HG03354 (cell line): ENCODE results near the gene KRTAP10-9.
"Not testable (repeated sequence)": the region's sequence is repeated elsewhere in the genome, so short reads cannot be mapped to it uniquely, and the experiment has no call there.

Experiments
- ATAC-seq: cut with Tn5 transposase; IDR thresholded peaks from one replicate; pipeline ENCODE4 v1.9.1; 2021; ENCODE audit warnings: mild to moderate bottlenecking; ENCODE audit not compliant: unreplicated experiment, poor library complexity, severe bottlenecking

KRTAP10-9 gene

DNA sequence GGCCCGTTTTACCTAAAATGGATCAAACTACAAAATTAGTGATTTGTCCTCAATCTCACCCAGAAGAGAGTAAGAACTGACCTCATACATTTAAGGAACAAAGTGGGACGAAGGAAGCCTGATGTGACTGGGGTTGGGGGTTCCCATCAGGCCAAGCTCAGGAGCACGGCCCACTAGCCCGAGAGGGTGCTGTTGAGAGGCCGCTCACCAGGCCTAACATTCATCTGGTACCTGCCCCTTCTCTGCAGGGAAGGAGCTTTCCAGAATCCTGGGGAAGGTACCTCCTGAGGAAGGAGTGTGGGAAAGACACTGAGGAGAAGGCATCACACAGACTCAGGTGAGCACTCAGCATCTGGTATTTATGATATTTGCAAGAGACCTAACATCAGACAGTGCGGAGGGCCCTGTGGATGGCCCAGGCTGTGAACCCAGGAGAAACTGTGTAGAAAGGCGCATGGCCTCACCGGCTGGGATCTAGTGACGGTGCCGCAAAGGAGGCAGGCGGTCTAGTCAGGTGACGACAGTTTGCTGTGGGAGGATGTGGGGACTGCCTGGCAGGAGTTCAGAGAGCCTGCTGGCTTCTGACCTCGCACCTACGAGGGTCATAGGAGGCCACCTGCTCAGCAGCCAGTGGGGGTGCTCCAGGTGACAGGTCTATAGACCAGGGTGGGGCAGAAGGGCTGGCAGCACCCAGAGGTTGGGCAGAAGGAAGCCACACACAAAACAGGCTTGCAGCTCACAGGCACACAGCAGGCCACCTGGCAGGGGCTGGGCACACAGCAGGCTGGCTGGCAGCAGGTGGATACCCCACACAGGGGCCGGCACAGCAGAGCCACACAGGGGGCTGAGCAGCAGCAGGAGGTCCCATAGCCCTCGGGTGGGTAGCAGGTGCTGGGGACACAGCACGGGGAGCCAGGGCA lies 27.0 kb downstream of the KRTAP10-9 start:
- ATAC-seq, result no peak

DNA sequence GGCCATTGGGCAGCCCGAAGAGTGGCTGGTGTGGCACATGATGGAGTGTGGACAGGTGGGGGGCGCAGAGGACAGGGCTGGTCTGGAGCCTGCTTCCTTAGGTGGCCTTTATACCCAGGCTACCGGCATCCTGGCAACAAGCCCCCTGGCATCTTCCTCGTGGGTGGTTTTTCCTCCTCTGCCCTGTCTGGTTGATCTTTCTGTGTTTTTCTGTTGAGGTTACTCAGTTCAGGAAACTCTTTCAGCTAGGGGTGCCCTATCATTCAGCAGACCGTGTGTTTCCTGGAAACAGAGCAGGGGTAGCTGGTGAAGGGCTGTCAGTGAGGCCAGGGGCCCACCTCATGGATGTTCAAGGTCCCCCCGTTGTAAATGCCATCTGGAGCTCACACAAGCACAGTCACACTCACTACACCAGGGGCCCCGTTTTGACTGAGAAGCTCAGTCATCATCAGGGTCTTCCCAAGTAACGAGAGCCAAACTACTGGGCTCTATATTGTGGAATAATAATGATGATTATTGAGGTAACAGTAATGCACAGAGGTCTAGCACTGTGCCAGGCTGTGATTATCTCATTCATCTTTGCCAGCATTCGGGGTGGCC lies 27.8 kb downstream of the KRTAP10-9 start, which contains the start of gene KRTAP12-4:
KRTAP12-4 (minus strand) TSS at position 84 of the 600 bp plus-strand sequence; CDS start at position 39, 45 bp downstream.
- ATAC-seq, result no peak

DNA sequence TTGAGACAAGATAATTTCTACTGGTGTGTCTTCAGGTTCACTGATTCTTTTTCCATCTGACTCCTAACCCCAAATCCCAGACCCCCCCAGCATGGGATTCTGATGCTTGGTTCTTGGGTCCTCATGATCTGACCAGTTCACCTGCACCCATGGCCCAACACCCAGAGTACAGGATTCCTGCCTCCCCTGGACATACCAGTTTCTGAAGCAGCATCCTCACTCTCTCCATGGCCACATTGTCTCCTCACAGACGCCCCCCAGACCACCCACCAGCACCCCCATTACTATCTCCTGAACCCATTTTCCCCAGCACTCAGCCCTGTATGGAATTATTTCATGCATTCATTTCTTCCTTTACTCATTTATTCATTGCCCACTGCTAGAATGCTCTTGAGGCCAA lies 30.0 kb downstream of the KRTAP10-9 start:
- no peak for ATAC-seq

DNA sequence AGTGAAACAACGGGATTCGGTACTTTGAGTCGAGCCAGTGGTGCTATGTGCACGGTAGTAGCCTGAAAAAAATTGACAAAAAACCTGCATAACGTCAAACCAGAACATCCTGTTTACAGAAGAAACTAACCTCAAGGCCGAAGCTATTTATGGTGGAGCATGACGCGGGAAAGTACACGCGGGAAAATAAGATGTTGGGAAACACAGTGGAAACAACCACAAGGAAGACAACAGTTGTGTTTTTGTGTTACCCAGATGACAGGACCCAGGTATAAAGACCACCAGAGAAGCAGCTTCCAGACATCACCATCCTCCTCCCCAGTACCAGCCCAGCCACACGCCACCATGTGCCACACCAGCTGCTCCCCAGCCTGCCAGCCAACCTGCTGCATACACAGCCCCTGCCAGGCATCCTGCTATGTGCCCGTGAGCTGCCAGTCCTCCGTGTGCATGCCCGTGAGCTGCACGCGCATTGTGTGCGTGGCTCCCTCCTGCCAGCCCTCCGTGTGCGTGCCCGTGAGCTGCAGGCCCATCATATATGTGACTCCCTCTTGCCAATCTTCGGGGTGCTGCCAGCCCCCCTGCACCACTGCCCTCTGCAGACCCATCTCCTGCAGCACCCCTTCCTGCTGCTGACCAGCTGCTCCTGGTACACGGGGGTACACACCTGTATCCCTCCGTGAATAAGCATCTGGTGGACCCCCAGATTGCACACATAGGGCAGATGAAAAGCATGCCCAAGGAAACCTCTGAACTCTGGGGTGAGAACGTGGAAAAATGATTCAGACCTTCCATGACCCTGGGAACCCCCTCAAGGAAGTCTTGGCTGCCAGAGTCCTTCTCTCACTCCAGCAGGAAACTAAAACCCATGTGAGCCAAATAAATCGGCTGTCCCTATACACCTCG lies 31.0 kb downstream of the KRTAP10-9 start, which contains the start of gene KRTAP12-3:
KRTAP12-3 (plus strand) TSS at position 298 of the 906 bp plus-strand sequence; CDS start at position 346, 48 bp downstream.
- ATAC-seq, result no peak

DNA sequence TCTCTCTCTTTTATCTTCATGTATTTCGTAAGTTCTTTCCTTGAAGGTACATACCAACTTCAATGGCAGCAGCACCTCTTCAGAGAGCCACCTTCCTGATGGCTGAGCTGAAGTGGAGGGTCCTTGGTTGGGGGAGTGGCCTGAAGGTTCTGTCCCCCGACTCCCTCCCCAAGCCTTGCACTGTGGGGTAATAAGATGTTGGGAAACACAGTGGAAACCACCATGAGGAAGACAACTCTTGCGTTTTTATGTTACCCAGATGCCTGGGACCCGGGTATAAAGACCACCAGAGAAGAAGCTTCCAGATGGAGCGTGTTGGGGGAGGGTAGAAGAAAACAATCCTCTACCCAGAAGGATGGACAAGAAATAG lies 31.6 kb downstream of the KRTAP10-9 start:
- no peak for ATAC-seq

DNA sequence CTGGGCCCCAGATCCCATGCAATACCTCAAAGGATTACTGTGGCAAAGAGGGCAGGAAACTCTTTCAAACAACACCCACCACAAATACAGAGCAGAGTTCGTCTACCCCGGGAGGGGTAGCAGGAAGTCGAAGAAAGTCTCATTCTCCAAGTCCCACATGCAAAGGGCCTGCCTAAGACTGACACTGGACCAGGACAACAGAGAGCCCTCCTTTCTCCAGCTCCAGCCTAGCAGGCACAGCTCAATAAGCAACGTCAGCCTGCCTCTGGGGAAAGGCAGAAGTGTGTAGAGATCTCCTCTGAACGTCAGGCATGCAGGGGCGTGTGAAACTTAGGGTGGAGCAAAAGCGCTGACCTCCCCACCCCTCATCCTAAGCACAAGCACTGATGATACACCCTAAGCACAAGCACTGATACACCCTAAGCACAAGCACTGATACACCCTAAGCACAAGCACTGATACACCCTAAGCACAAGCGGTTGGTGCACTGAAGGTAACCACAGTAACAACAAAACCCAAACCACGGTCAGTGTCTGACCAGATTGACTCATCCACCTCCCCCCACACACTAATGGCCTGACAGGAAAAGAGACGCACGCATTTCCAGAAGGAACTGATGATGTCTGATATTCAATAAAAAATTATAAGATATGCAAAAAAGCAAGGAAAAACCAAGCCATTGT lies 32.2 kb downstream of the KRTAP10-9 start:
- ATAC-seq, result no peak

DNA sequence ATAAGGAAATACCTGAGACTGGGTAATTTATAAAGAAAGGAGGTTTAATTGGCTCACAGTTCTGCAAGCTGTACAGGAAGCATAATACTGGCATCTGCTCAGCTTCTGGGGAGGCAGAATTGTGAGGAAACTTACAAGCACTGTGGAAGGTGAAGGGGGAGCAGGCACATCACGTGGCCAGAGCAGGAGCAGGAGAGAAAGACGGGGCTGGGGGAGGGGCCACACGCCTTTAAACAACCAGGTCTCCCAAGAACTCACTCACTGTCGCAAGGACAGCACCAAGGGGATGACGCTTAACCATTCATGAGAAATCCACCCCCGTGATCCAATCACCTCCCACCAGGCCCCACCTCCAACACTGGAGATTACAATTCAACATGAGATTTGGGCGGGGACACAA lies 34.7 kb downstream of the KRTAP10-9 start:
- not testable (repeated sequence) for ATAC-seq

DNA sequence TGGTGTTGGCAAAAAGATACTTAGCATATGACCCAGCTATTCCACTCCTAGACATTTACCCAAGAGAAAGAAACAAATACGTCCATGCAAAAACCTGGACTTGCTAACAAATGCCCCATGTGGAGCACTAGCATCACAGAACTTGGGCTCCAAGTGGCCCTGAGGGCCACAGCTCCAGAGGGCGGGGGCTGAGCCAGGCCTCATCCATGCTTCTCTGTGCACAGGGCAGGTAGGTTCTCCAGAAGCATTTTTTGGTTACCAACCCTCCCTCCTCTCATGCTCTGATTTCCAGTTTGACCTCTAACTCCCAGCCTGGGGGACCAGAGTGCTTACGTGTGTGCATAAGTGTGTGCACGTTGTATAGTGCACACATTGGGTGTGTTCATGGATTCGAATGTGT lies 37.8 kb downstream of the KRTAP10-9 start:
- ATAC-seq, result no peak

DNA sequence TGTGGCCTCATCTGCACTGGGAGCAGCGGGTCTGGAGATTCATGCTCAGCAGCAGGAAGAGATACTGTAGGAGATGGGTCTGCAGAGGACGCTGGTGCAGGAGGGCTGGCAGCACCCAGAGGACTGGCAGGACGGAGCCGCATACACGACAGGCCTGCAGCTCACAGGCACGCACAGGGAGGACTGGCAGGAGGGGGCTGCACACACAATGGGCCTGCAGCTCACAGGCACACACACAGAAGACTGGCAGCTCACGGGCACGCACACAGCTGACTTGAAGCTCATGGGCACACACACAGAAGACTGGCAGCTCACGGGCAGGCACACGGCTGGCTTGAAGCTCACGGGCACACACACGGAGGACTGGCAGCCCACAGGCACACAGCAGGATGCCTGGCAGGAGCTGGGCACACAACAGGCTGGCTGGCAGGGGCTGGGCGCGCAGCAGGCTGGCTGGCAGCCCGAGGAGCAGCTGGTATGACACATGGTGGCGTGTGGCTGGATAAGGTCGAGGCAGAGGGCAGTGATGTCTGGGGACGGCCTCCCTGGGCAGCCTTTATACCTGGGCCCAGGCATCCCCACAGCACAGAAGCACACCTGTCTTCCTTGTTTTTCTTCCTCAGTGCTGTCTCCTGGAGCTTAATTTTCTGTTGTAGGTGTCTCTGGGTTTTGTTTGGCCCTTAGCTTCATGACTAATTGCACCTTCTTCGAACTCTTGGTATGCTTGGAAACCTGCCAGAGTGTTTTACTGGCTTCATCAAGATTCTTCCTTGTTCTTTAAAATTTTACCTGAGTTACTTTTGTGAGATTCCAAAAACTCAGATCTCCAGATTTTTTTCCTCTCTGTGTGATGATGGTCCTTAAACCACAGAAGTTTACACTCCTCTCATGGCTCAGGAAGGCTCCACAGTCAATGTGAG lies 39.8 kb downstream of the KRTAP10-9 start, which contains the start of gene KRTAP12-2:
KRTAP12-2 (minus strand) TSS at position 527 of the 920 bp plus-strand sequence; CDS start at position 486, 41 bp downstream.
- no peak for ATAC-seq

DNA sequence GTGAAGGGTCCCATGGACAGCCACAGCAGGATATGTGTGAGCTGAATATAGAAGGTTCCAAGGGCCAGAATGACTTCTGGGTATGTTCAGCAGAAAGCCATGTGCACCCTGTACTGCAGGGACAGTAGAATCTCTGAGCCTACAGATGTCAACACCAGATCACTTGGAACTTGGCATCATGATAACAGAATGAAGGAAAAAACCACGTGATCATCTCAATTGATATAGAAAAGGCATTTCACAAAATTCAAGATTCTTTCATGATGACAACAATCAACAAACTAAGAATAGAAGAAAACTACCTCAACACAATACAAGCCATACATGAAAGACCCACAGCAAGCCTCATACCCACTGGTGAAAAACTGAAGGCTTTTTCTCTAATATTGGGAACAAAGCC lies 40.7 kb downstream of the KRTAP10-9 start:
- ATAC-seq, result no peak

DNA sequence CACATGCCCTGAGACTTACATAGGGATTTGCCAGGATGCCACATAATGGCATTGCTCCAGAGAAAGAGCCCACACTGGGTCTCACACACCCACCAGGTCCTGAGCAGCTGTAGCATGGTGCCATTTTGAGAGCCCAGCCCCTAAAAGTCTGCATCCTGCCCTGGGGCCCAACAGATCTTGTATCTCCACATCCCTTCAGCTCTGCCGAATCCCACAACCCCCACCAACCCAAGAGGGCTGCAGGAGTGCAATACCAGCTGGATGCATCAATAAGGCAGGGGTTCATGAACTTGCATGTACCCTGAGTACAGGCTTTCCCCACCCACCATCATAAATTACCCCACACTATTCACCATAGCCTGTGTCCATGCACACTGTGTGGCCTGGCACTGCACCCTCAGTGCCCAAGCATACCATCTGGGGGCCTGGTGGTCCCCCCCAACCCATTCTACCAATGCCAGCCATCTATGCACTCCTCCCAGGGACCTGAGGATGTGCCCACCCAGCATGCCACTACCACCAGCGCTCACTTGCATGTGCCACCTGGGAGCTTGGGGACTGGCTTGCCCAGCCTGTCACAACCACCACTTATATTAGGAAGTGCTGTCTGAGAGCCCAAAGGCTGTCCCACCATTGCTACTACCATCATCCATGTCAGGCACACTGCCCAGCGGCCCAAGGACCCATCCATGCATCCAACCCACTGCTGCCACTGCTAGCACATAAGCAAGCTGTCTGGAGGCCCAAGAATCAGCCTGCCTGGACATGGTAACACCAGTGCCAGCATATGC lies 43.9 kb downstream of the KRTAP10-9 start:
- ATAC-seq, result no peak

DNA sequence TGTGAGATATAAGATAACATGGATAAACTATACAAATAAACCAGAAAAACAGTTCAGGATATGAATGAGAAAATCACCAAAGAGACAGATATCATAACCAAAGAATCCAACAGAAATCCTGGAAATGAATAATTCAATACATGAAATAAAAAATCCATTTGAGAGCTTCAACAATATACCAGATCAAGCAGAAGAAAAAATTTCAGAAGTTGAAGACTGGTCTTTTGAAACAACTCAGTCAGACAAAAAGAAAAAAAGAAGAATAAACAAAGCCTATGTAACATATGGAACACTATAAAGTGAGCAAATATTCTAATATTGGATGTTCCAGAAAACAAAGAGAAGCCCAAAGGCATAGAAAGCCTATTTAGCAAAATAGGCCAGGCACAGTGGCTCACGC lies 45.0 kb downstream of the KRTAP10-9 start:
- ATAC-seq, result no peak

DNA sequence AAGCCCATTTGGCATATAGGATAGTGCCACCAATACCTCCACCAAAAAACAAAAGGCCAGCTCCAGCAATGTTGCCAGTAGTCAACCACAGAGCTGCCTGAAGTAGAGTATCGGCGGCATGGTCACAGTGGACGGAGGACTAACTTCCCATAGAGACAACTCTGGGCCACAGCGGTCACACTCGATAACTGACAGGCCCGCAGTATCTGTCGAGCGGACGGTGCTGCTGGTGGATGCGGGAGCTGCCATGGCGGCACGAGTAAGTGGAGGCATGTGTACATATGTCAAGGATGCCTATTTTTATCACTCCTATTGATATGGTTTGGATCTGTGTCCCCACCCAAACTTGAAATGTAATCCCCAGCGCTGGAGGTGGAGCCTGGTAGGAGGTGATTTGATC lies 51.0 kb downstream of the KRTAP10-9 start:
- ATAC-seq, result no peak
